Measurements from ENCODE around the gene MRPS23. TPM values are rescaled to one million over a fixed set of nuclear protein-coding genes. Genes with fewer than 3 reads are reported as not detected.

Gene MRPS23
- total and polyA plus RNA-seq, 2 of the 13 experiments (the other 11 are each of a cell fraction or from before 2014, with no cell fraction given), result 63.2 to 181 TPM

DNA sequence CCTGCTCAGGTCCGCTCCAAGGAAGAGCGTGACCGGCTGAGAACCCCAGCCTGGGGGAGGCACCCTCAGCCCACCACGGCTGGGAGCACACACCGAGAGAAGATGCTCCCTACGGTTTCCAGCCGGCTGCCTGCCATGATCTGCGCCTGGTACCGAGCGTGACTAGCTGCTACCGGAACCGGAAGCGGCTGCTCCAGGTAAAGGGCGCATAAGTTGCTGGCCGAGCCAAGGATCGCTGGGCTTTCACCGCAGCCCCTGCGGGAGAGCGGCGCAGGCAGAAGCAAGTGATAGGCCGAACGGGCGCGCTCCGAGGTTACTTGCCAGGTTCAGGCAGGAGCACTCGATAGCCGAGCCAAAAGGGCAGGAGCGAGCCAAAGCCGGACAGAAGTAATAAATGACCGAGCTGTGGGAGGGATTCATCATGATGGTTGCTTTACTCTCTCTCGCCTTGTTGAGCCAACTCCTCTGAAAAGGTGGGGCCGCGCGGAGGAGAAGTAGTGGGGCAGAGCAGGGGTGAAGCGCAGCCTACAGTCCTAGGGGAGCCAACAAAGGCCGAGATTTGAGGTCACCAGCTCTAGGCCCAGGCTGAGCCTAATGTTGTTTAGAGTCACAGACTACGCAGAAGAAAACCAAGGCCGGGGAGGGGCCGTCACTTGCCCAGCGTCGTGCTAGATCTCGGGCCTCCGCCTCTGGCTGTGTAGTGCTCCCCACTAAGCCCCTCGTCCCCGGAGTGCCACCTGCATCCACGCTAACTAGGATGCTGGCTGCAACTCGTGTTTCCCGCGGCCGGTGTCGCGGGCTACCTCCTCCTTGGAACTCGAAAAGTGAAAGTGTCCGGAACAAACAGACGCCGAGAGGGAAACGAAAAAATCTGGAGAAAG, at the start of gene MRPS23 (continued):
- peak; percentile 89 for TF ChIP-seq ZMAT3 (CRISPR knock-in tag; conservative IDR thresholded peaks at IDR 0.05)
- TF ChIP-seq KLF13 (CRISPR knock-in tag; IDR thresholded peaks at IDR 0.05), result peak; percentile 92; the same call in 1 of the 2 replicates
- TF ChIP-seq ARNT (IDR thresholded peaks at IDR 0.05), result no peak
- 0 out of 2 replicates have a peak, but pooled peaks have one; percentile 55 for TF ChIP-seq ZNF773 (CRISPR knock-in tag; IDR thresholded peaks at IDR 0.05; ENCODE audit: borderline replicate concordance)
- TF ChIP-seq, protein P1, sequence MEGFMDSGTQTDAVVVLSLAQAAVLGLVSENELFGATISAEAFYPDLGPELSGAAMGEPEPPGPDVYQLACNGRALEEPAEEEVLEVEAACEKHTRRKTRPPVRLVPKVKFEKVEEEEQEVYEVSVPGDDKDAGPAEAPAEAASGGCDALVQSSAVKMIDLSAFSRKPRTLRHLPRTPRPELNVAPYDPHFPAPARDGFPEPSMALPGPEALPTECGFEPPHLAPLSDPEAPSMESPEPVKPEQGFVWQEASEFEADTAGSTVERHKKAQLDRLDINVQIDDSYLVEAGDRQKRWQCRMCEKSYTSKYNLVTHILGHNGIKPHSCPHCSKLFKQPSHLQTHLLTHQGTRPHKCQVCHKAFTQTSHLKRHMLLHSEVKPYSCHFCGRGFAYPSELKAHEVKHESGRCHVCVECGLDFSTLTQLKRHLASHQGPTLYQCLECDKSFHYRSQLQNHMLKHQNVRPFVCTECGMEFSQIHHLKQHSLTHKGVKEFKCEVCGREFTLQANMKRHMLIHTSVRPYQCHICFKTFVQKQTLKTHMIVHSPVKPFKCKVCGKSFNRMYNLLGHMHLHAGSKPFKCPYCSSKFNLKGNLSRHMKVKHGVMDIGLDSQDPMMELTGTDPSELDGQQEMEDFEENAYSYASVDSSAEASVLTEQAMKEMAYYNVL (CRISPR knock-in tag; IDR thresholded peaks at IDR 0.05; ENCODE audit: borderline replicate concordance), result peak; percentile 94; the same call in 1 of the 2 replicates
- peak; percentile 94; the same call in 1 of the 2 replicates for TF ChIP-seq ZNF605 (CRISPR knock-in tag; IDR thresholded peaks at IDR 0.05)
- peak; percentile 95 for TF ChIP-seq ASH2L (IDR thresholded peaks at IDR 0.05; ENCODE audit: insufficient read length, low read depth, low read length)
- TF ChIP-seq ZBTB21 (CRISPR knock-in tag; IDR thresholded peaks at IDR 0.05), result no peak; the same call in 1 of the 2 replicates
- peak; percentile 96 for TF ChIP-seq DMAP1 (CRISPR knock-in tag; IDR thresholded peaks at IDR 0.05)
- TF ChIP-seq, protein P2, sequence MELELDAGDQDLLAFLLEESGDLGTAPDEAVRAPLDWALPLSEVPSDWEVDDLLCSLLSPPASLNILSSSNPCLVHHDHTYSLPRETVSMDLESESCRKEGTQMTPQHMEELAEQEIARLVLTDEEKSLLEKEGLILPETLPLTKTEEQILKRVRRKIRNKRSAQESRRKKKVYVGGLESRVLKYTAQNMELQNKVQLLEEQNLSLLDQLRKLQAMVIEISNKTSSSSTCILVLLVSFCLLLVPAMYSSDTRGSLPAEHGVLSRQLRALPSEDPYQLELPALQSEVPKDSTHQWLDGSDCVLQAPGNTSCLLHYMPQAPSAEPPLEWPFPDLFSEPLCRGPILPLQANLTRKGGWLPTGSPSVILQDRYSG (CRISPR knock-in tag; IDR thresholded peaks at IDR 0.05), result no peak; the same call in none of the 2 replicates
- TF ChIP-seq PAX8 (CRISPR knock-in tag; IDR thresholded peaks at IDR 0.05; ENCODE audit: borderline replicate concordance), result peak; percentile 96; the same call in 1 of the 2 replicates
- TF ChIP-seq ZFAT (CRISPR knock-in tag; conservative IDR thresholded peaks at IDR 0.05), result no peak
- TF ChIP-seq ZNF567 (CRISPR knock-in tag; IDR thresholded peaks at IDR 0.05; ENCODE audit: borderline replicate concordance), result peak; percentile 100
- TF ChIP-seq TAF15 (IDR thresholded peaks at IDR 0.05; ENCODE audit: low read depth, low read length, poor library complexity, severe bottlenecking), result peak; percentile 95
- no peak for TF ChIP-seq NCOR1 (IDR thresholded peaks at IDR 0.05; ENCODE audit: borderline replicate concordance, low read length)
- 0 out of 2 replicates have a peak, but pooled peaks have one; percentile 25 for TF ChIP-seq GTF3A (CRISPR knock-in tag; conservative IDR thresholded peaks at IDR 0.05)
- TF ChIP-seq ZNF607 (CRISPR knock-in tag; IDR thresholded peaks at IDR 0.05; ENCODE audit: borderline replicate concordance), result peak; percentile 98
- TF ChIP-seq SRSF9 (IDR thresholded peaks at IDR 0.05; ENCODE audit: borderline replicate concordance, insufficient read depth, low read depth, low read length, poor library complexity, severe bottlenecking), result no peak
- TF ChIP-seq KLF12 (CRISPR knock-in tag; IDR thresholded peaks at IDR 0.05; ENCODE audit: borderline replicate concordance), result peak; percentile 93
- TF ChIP-seq, protein P3, sequence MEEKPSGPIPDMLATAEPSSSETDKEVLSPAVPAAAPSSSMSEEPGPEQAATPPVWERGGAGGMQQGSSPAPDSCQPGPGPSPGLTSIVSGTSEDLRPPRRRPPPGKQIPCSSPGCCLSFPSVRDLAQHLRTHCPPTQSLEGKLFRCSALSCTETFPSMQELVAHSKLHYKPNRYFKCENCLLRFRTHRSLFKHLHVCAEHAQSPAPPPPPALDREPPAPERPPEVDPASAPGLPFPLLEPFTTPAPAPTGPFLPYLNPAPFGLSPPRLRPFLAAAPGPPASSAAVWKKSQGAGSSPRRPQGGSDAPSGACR (CRISPR knock-in tag; IDR thresholded peaks at IDR 0.05), result peak; percentile 94
- TF ChIP-seq, protein P4, sequence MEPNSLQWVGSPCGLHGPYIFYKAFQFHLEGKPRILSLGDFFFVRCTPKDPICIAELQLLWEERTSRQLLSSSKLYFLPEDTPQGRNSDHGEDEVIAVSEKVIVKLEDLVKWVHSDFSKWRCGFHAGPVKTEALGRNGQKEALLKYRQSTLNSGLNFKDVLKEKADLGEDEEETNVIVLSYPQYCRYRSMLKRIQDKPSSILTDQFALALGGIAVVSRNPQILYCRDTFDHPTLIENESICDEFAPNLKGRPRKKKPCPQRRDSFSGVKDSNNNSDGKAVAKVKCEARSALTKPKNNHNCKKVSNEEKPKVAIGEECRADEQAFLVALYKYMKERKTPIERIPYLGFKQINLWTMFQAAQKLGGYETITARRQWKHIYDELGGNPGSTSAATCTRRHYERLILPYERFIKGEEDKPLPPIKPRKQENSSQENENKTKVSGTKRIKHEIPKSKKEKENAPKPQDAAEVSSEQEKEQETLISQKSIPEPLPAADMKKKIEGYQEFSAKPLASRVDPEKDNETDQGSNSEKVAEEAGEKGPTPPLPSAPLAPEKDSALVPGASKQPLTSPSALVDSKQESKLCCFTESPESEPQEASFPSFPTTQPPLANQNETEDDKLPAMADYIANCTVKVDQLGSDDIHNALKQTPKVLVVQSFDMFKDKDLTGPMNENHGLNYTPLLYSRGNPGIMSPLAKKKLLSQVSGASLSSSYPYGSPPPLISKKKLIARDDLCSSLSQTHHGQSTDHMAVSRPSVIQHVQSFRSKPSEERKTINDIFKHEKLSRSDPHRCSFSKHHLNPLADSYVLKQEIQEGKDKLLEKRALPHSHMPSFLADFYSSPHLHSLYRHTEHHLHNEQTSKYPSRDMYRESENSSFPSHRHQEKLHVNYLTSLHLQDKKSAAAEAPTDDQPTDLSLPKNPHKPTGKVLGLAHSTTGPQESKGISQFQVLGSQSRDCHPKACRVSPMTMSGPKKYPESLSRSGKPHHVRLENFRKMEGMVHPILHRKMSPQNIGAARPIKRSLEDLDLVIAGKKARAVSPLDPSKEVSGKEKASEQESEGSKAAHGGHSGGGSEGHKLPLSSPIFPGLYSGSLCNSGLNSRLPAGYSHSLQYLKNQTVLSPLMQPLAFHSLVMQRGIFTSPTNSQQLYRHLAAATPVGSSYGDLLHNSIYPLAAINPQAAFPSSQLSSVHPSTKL (CRISPR knock-in tag; IDR thresholded peaks at IDR 0.05), result peak; percentile 84

Measured in HepG2 (cell line).